GM21423 (cell line): ENCODE measurements around the gene ZNF148.

ENCODE experiments used
- ATAC-seq: cut with Tn5 transposase; IDR thresholded peaks from one replicate; pipeline ENCODE4 v1.9.1; 2021; ENCODE audit warnings: mild to moderate bottlenecking, moderate library complexity; ENCODE audit not compliant: unreplicated experiment

Gene ZNF148

GRCh38 chr3:125334675-125335560 is 40.2 kb downstream of the ZNF148 start:
- no peak for ATAC-seq

- ATAC-seq: no peak
These were observed 42.6 kb downstream of the ZNF148 start for GRCh38 chr3:125332504-125332903.

GRCh38 chr3:125331243-125331642 is 43.9 kb downstream of the ZNF148 start:
- ATAC-seq: no peak

- ATAC-seq: no peak
These were observed 48.2 kb downstream of the ZNF148 start for GRCh38 chr3:125326957-125327356.

GRCh38 chr3:125325746-125326145 is 49.4 kb downstream of the ZNF148 start:
- ATAC-seq: no peak

GRCh38 chr3:125324341-125324740 is 50.8 kb downstream of the ZNF148 start:
- ATAC-seq: no peak

- no peak for ATAC-seq
These were observed 52.2 kb downstream of the ZNF148 start for GRCh38 chr3:125322917-125323316.

GRCh38 chr3:125322166-125322565 is 53.0 kb downstream of the ZNF148 start:
- ATAC-seq: no peak

GRCh38 chr3:125319765-125320164 is 55.4 kb downstream of the ZNF148 start:
- no peak for ATAC-seq

- ATAC-seq: no peak
These were observed 56.3 kb downstream of the ZNF148 start for GRCh38 chr3:125318871-125319270.

- no peak for ATAC-seq
These were observed 56.8 kb downstream of the ZNF148 start for GRCh38 chr3:125318167-125318865.

- ATAC-seq: no peak
These were observed 57.4 kb downstream of the ZNF148 start for GRCh38 chr3:125317761-125318160.

- ATAC-seq: no peak
These were observed 58.2 kb downstream of the ZNF148 start for GRCh38 chr3:125316949-125317348.

GRCh38 chr3:125316246-125316645 is 58.9 kb downstream of the ZNF148 start:
- no peak for ATAC-seq

GRCh38 chr3:125313060-125313635 is 62.0 kb downstream of the ZNF148 start:
- no peak for ATAC-seq

GRCh38 chr3:125310623-125311081 is 64.5 kb downstream of the ZNF148 start:
- no peak for ATAC-seq

- ATAC-seq: no peak
These were observed 65.6 kb downstream of the ZNF148 start for GRCh38 chr3:125309476-125309875.

GRCh38 chr3:125306620-125307019 is 68.5 kb downstream of the ZNF148 start:
- no peak for ATAC-seq

- ATAC-seq: no peak
These were observed 72.2 kb downstream of the ZNF148 start for GRCh38 chr3:125302932-125303331.

GRCh38 chr3:125300416-125300815 is 74.7 kb downstream of the ZNF148 start:
- no peak for ATAC-seq

- no peak for ATAC-seq
These were observed 80.7 kb downstream of the ZNF148 start for GRCh38 chr3:125294411-125294810.

GRCh38 chr3:125292015-125292414 is 83.1 kb downstream of the ZNF148 start:
- no peak for ATAC-seq
